Measurements from ENCODE around the gene WFDC1.

DNA sequence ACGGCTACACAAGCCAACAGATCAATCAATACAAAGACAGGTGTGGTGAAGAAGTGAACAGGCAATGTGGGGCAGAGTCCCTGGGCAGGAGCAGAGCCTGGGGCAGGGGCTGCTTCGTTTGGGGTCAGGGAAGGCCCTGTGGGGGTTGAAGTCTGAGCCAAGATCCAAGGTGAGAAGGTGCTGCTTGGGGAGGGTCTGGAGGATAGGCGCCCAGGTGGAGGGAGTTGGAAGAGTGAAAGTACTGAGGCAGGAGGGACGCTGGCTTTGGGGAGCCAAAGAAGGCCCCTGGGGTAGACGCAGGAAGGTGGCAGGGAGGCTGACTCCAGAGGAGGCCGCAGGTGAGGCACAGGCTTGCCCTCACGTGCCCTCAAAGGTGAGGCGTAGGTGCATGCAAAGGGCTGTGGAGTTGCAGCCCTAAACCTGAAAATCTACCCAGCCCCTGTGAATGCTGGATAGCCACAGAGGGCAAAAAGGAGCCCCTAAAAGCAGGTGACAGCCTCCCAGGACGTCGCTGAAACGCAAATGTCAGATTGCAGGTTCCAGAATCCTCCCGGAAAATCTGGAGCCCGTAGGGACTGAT lies 33.3 kb downstream of the WFDC1 start:
- TF ChIP-seq CTCF (conservative IDR thresholded peaks at IDR 0.05; ENCODE audit: low read length) (no peak), EZH2phosphoT487 (IDR thresholded peaks at IDR 0.05; ENCODE audit: borderline replicate concordance) (no peak)
